Sigmoid colon (tissue), 4 donors: ENCODE measurements around the gene FAM3B.

ENCODE experiments used
- CTCF ChIP-seq, 4 experiments: fragments of 450-650 bp in 3 of 4; fragments of 200-600 bp in 1 of 4; IDR thresholded peaks; one replicate each; pipeline ENCODE4 v1.5.1; 2016 to 2019; ENCODE audit warnings: antibody characterized with exemption in 4 of 4, mild to moderate bottlenecking in 3 of 4, moderate library complexity in 2 of 4
- POLR2A ChIP-seq, 2 donors: fragments of 450-650 bp; IDR thresholded peaks; one replicate each; pipeline ENCODE4 v1.6.1; 2016; ENCODE audit warnings: antibody characterized with exemption in 2 of 2, mild to moderate bottlenecking in 2 of 2, moderate library complexity in 2 of 2
- POLR2AphosphoS5 ChIP-seq, 4 donors: sonication (generic); formaldehyde crosslinking; IDR thresholded peaks; one replicate each; pipeline ENCODE4 v1.6.1; 2017; ENCODE audit warnings: antibody characterized with exemption in 4 of 4

- no peak for TF ChIP-seq CTCF (IDR thresholded peaks at IDR 0.05)
- no peak for TF ChIP-seq POLR2AphosphoS5 (IDR thresholded peaks at IDR 0.05)
- TF ChIP-seq POLR2A (IDR thresholded peaks at IDR 0.05): no peak
Measured at GRCh38 chr21:41378849-41379248, 62.2 kb downstream of the FAM3B start.
